CD4-positive, alpha-beta T cell treated with Interleukin-15 for 4 hours (primary cell): Measurements from ENCODE around the gene NRCAM.

Source experiments
- DNase-seq: peaks from one replicate; pipeline ENCODE4 v3.0.0-alpha.2; 2020; ENCODE audit warnings: low spot score

NRCAM gene

GRCh38 chr7:108246227-108246837 lies 209.9 kb downstream of the NRCAM start:
- DNase-seq: no peak

- no peak for DNase-seq
Measured at GRCh38 chr7:108245523-108246226, 210.6 kb downstream of the NRCAM start.

GRCh38 chr7:108244110-108244509 lies 212.1 kb downstream of the NRCAM start:
- DNase-seq: no peak

- DNase-seq: no peak
Measured at GRCh38 chr7:108239501-108240225, 216.6 kb downstream of the NRCAM start.

GRCh38 chr7:108236681-108237415 lies 219.4 kb downstream of the NRCAM start:
- DNase-seq: no peak

- no peak for DNase-seq
Measured at GRCh38 chr7:108235451-108236061, 220.7 kb downstream of the NRCAM start.

GRCh38 chr7:108234971-108235450 lies 221.2 kb downstream of the NRCAM start:
- no peak for DNase-seq

- no peak for DNase-seq
Measured at GRCh38 chr7:108234281-108234680, 222.0 kb downstream of the NRCAM start.

- no peak for DNase-seq
Measured at GRCh38 chr7:108232076-108232475, 224.2 kb downstream of the NRCAM start.

- no peak for DNase-seq
Measured at GRCh38 chr7:108231221-108231620, 225.0 kb downstream of the NRCAM start.

GRCh38 chr7:108227366-108227765 lies 228.9 kb downstream of the NRCAM start:
- DNase-seq: no peak

- no peak for DNase-seq
Measured at GRCh38 chr7:108226816-108227299, 229.4 kb downstream of the NRCAM start.

- DNase-seq: no peak
Measured at GRCh38 chr7:108225531-108226181, 230.6 kb downstream of the NRCAM start.

- DNase-seq: no peak
Measured at GRCh38 chr7:108224387-108224786, 231.8 kb downstream of the NRCAM start.

GRCh38 chr7:108222236-108222892 lies 233.9 kb downstream of the NRCAM start:
- no peak for DNase-seq

- DNase-seq: no peak
Measured at GRCh38 chr7:108211382-108212201, 244.6 kb downstream of the NRCAM start.

GRCh38 chr7:108210796-108211195 lies 245.4 kb downstream of the NRCAM start:
- no peak for DNase-seq

GRCh38 chr7:108205311-108205710 lies 250.9 kb downstream of the NRCAM start:
- no peak for DNase-seq

- DNase-seq: no peak
Measured at GRCh38 chr7:108204281-108204796, 251.9 kb downstream of the NRCAM start.

GRCh38 chr7:108203537-108203936 lies 252.7 kb downstream of the NRCAM start:
- no peak for DNase-seq
